ENCODE results near the gene TSTD1. TPM values are rescaled to one million over a fixed set of nuclear protein-coding genes. Genes with fewer than 3 reads are reported as not detected.
"Not testable (repeated sequence)": the region's sequence is repeated elsewhere in the genome, so short reads cannot be mapped to it uniquely, and the experiment has no call there.

The TSTD1 gene
- total RNA-seq, 1 donor from 2014 or later, result 0.73 TPM

- H3K9me3 Mint-ChIP-seq (ENCODE audit: unreplicated experiment), result no peaks in the 10 kb centered on the region
- H3K4me1 Mint-ChIP-seq (ENCODE audit: unreplicated experiment), result no peaks in the 10 kb centered on the region
- no peak overlapping the region for H3K4me3 Mint-ChIP-seq (ENCODE audit: unreplicated experiment)
- no peak for DNase-seq (ENCODE audit: extremely low spot score, unreplicated experiment)
- no peak overlapping the region for H3K27ac Mint-ChIP-seq (ENCODE audit: unreplicated experiment)
- no peaks in the 10 kb centered on the region for H3K36me3 Mint-ChIP-seq (ENCODE audit: unreplicated experiment)
- TF ChIP-seq CTCF (IDR thresholded peaks at IDR 0.05), result no peak
- H3K27me3 Mint-ChIP-seq (ENCODE audit: unreplicated experiment), result peaks cover 6% of the 10 kb centered on the region
Measured at GRCh38 chr1:161032409-161032808, 6.4 kb downstream of the TSTD1 start.

GRCh38 chr1:161031874-161032273 lies 6.9 kb downstream of the TSTD1 start:
- Mint-ChIP-seq H3K4me3 (ENCODE audit: unreplicated experiment) (no peak overlapping the region), H3K27ac (ENCODE audit: unreplicated experiment) (no peak overlapping the region)
- TF ChIP-seq CTCF (IDR thresholded peaks at IDR 0.05), result no peak

GRCh38 chr1:161029466-161029865 lies 9.3 kb downstream of the TSTD1 start:
- not testable (repeated sequence) for H3K4me3 Mint-ChIP-seq (ENCODE audit: unreplicated experiment); DNase-seq (ENCODE audit: extremely low spot score, unreplicated experiment); H3K27ac Mint-ChIP-seq (ENCODE audit: unreplicated experiment); H3K9me3 Mint-ChIP-seq (ENCODE audit: unreplicated experiment); H3K4me1 Mint-ChIP-seq (ENCODE audit: unreplicated experiment); H3K36me3 Mint-ChIP-seq (ENCODE audit: unreplicated experiment)
- H3K27me3 Mint-ChIP-seq (ENCODE audit: unreplicated experiment), result peaks cover 11% of the 10 kb centered on the region

More at GRCh38 chr1:161031874-161032273, 6.9 kb downstream of the TSTD1 start:
- H3K27me3 Mint-ChIP-seq (ENCODE audit: unreplicated experiment), result peaks cover 7% of the 10 kb centered on the region
- H3K9me3 Mint-ChIP-seq (ENCODE audit: unreplicated experiment), result no peaks in the 10 kb centered on the region
- DNase-seq (ENCODE audit: extremely low spot score, unreplicated experiment), result no peak
- H3K4me1 Mint-ChIP-seq (ENCODE audit: unreplicated experiment), result no peaks in the 10 kb centered on the region
- H3K36me3 Mint-ChIP-seq (ENCODE audit: unreplicated experiment), result no peaks in the 10 kb centered on the region

- not testable (repeated sequence) for H3K9me3 Mint-ChIP-seq (ENCODE audit: unreplicated experiment); H3K4me3 Mint-ChIP-seq (ENCODE audit: unreplicated experiment); H3K4me1 Mint-ChIP-seq (ENCODE audit: unreplicated experiment); H3K36me3 Mint-ChIP-seq (ENCODE audit: unreplicated experiment); DNase-seq (ENCODE audit: extremely low spot score, unreplicated experiment); H3K27ac Mint-ChIP-seq (ENCODE audit: unreplicated experiment)
- H3K27me3 Mint-ChIP-seq (ENCODE audit: unreplicated experiment), result peaks cover 17% of the 10 kb centered on the region
Measured at GRCh38 chr1:161026954-161027353, 11.8 kb downstream of the TSTD1 start.

GRCh38 chr1:161022432-161022831 lies 16.3 kb downstream of the TSTD1 start:
- H3K27me3 Mint-ChIP-seq (ENCODE audit: unreplicated experiment), result peaks cover 49% of the 10 kb centered on the region
- H3K27ac Mint-ChIP-seq (ENCODE audit: unreplicated experiment); H3K36me3 Mint-ChIP-seq (ENCODE audit: unreplicated experiment); H3K4me3 Mint-ChIP-seq (ENCODE audit: unreplicated experiment); DNase-seq (ENCODE audit: extremely low spot score, unreplicated experiment); H3K9me3 Mint-ChIP-seq (ENCODE audit: unreplicated experiment): not testable (repeated sequence)
- H3K4me1 Mint-ChIP-seq (ENCODE audit: unreplicated experiment), result peaks cover 20% of the 10 kb centered on the region

GRCh38 chr1:161021970-161022353 lies 16.8 kb downstream of the TSTD1 start:
- no peak for DNase-seq (ENCODE audit: extremely low spot score, unreplicated experiment)
- Mint-ChIP-seq H3K4me1 (ENCODE audit: unreplicated experiment) (peaks cover 20% of the 10 kb centered on the region), H3K36me3 (ENCODE audit: unreplicated experiment) (no peaks in the 10 kb centered on the region), H3K9me3 (ENCODE audit: unreplicated experiment) (no peaks in the 10 kb centered on the region), H3K27me3 (ENCODE audit: unreplicated experiment) (peaks cover 52% of the 10 kb centered on the region), H3K4me3 (ENCODE audit: unreplicated experiment) (peak overlapping the region; percentile 81), H3K27ac (ENCODE audit: unreplicated experiment) (no peak overlapping the region)
- TF ChIP-seq CTCF (IDR thresholded peaks at IDR 0.05), result no peak

Measured in osteocyte (in vitro differentiated cells).